ENCODE data around the gene SGK2.

Gene SGK2

GRCh38 chr20:43543138-43543537 is 15.7 kb upstream of the SGK2 start:
- POLR2A ChIA-PET = no interaction called here
- H3K9me3 ChIP-seq (ENCODE audit: control insufficient read depth, insufficient read depth, low read depth, low read length) = no peaks in the 10 kb centered on the region
- H3K4me3 ChIP-seq (ENCODE audit: low read depth, low read length) = no peak overlapping the region
- CTCF ChIA-PET = interaction anchor here (0.6 to 0.7 kb wide), 2 partner anchors 16 to 74 kb away, joined by 3 read pairs; partner anchors contain the start of gene SGK2
- H3K27ac ChIP-seq (ENCODE audit: extremely low read depth, low read depth, low read length) = no peak overlapping the region
- H3K36me3 ChIP-seq (ENCODE audit: control insufficient read depth in 2 of 2, insufficient read depth in 1 of 2, low read length in 2 of 2) = peaks cover 0 to 85% of the 10 kb centered on the region in 2 experiments; a peak in 1 of 3 replicates
- H3K4me1 ChIP-seq (ENCODE audit: control insufficient read depth, insufficient read depth, low read length) = no peaks in the 10 kb centered on the region
- TF ChIP-seq REPIN1 (tag by site-specific recombination; IDR thresholded peaks at IDR 0.05; ENCODE audit: low read depth) (no peak), ZSCAN16 (tag by site-specific recombination; IDR thresholded peaks at IDR 0.05) (peak; percentile 70; the same call in 1 of the 2 replicates)

- POLR2A ChIA-PET = no interaction called here
- Histone ChIP-seq H3K36me3 (ENCODE audit: control insufficient read depth in 2 of 2, insufficient read depth in 1 of 2, low read length in 2 of 2) (peaks cover 0 to 73% of the 10 kb centered on the region in 2 experiments; a peak in 1 of 3 replicates), H3K4me3 (ENCODE audit: low read depth, low read length) (no peak overlapping the region), H3K4me1 (ENCODE audit: control insufficient read depth, insufficient read depth, low read length) (no peaks in the 10 kb centered on the region), H3K9me3 (ENCODE audit: control insufficient read depth, insufficient read depth, low read depth, low read length) (no peaks in the 10 kb centered on the region), H3K27ac (ENCODE audit: extremely low read depth, low read depth, low read length) (no peak overlapping the region)
- TF ChIP-seq ZNF843 (tag by site-specific recombination; IDR thresholded peaks at IDR 0.05) = no peak
- CTCF ChIA-PET = no interaction called here
Measured at GRCh38 chr20:43544501-43544900, 14.3 kb upstream of the SGK2 start.

DNA sequence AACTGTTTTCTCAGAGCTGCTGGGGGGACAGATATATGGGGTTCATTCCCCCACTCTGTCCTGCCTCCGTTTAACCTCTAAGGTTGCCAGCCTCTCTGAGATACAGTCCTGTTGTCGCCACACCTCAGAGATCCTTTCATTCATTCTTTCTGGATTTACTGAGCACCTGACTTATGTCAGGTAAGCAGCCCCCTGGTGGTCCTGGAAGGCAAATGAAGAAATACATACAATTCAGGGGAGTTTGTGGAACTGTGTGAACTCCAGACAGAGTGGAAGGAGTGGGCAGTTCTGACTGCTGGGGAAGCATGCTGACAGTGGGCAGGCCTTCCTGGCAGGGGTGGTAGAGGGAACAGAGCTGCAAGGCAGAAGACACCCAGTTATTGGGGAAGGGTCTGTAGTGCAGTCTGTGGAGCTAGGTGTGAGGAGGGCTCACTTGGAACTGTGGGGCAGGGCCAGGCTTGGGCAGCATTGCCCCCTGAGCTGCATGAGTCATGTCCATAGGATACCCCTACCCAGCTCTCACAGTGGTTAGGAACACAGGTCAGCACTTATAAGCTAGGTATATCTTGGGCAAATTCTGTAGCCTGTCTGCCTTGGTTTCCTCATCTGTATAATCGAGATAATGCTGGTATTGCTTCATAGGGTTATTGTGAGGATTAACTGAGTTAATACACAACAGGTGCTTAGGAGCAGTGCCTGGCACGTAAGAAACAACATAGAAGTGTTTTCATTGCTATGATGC is 12.8 kb upstream of the SGK2 start:
- ChIA-PET CTCF (interaction anchor here (0.8 to 1.1 kb wide), 2 partner anchors 8 to 9 kb away, joined by 3 to 5 read pairs; no protein-coding TSS in a partner anchor), POLR2A (no interaction called here)
- Histone ChIP-seq H3K36me3 (ENCODE audit: control insufficient read depth in 2 of 2, insufficient read depth in 1 of 2, low read length in 2 of 2) (peaks cover 0 to 58% of the 10 kb centered on the region in 2 experiments; a peak in 1 of 3 replicates), H3K4me3 (ENCODE audit: low read depth, low read length) (no peak overlapping the region), H3K27ac (ENCODE audit: extremely low read depth, low read depth, low read length) (no peak overlapping the region), H3K4me1 (ENCODE audit: control insufficient read depth, insufficient read depth, low read length) (no peaks in the 10 kb centered on the region), H3K9me3 (ENCODE audit: control insufficient read depth, insufficient read depth, low read depth, low read length) (no peaks in the 10 kb centered on the region)
- TF ChIP-seq ZNF707 (tag by site-specific recombination; IDR thresholded peaks at IDR 0.05) (no peak), ZNF266 (tag by site-specific recombination; IDR thresholded peaks at IDR 0.05; ENCODE audit: low read depth) (no peak), ZNF514 (tag by site-specific recombination; IDR thresholded peaks at IDR 0.05) (no peak), HIC1 (tag by site-specific recombination; IDR thresholded peaks at IDR 0.05) (no peak), ZNF621 (tag by site-specific recombination; IDR thresholded peaks at IDR 0.05) (no peak), ZNF624 (tag by site-specific recombination; IDR thresholded peaks at IDR 0.05) (no peak), OVOL3 (tag by site-specific recombination; IDR thresholded peaks at IDR 0.05) (no peak), ZNF394 (tag by site-specific recombination; IDR thresholded peaks at IDR 0.05; ENCODE audit: borderline replicate concordance) (no peak), ZNF416 (tag by site-specific recombination; IDR thresholded peaks at IDR 0.05) (no peak), HOXA7 (CRISPR knock-in tag; IDR thresholded peaks at IDR 0.05; ENCODE audit: borderline replicate concordance) (no peak), ZNF623 (tag by site-specific recombination; IDR thresholded peaks at IDR 0.05) (no peak), ZNF544 (tag by site-specific recombination; IDR thresholded peaks at IDR 0.05) (no peak), ZSCAN23 (tag by site-specific recombination; IDR thresholded peaks at IDR 0.05) (no peak)
- TF ChIP-seq, protein P1, sequence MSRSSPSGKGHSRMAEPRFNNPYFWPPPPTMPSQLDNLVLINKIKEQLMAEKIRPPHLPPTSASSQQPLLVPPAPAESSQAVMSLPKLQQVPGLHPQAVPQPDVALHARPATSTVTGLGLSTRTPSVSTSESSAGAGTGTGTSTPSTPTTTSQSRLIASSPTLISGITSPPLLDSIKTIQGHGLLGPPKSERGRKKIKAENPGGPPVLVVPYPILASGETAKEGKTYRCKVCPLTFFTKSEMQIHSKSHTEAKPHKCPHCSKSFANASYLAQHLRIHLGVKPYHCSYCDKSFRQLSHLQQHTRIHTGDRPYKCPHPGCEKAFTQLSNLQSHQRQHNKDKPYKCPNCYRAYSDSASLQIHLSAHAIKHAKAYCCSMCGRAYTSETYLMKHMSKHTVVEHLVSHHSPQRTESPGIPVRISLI (tag by site-specific recombination; IDR thresholded peaks at IDR 0.05) = no peak

Data from HEK293 (cell line).